ENCODE data around the gene SLC31A1. TPM values are rescaled to one million over a fixed set of nuclear protein-coding genes. Genes with fewer than 3 reads are reported as not detected.

The SLC31A1 gene
- total RNA-seq, 4 donors from 2014 or later, result 2.9 to 5.6 (median 4.3) TPM

DNA sequence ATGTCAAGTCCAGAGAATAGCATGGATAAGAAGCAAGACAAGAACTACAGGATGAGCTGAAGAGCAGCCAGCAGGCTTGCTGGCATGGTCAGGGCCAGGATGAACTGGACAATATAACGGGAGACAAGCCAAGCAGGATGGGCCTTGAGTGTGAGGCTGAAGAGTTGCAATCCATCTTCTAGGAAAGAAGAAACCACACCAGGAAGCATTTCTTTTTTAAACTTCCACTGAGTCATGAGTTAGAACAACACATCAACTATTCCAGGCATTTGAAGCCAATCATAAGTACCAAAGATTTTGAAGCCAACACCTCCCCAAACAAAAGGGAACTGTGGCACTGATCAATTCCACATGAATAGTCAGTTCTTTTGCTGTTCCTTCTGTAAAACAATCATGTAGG is 43.3 kb upstream of the SLC31A1 start:
- TF ChIP-seq POLR2A (IDR thresholded peaks at IDR 0.05) (no peak), CTCF (IDR thresholded peaks at IDR 0.05 in 4 of 5, conservative IDR thresholded peaks at IDR 0.05 in 1 of 5) (no peak)
- ATAC-seq (no peak), DNase-seq (no peak)
- no peaks in the 10 kb centered on the region for H3K9me3 ChIP-seq
- intact Hi-C loops (cut with DNase I; ENCODE audit: low total_unique reads), result no loop called here
- peaks cover 0 to 91% of the 10 kb centered on the region in 2 donors for H3K36me3 ChIP-seq
- H3K27me3 ChIP-seq, result no peaks in the 10 kb centered on the region
- no peak overlapping the region for H3K4me3 ChIP-seq
- in situ Hi-C loops (cut with MboI; ENCODE audit: low sequenced_read_pairs in 4 of 4), result no loop called here
- H3K4me1 ChIP-seq, result no peaks in the 10 kb centered on the region
- no peak overlapping the region for H3K27ac ChIP-seq

DNA sequence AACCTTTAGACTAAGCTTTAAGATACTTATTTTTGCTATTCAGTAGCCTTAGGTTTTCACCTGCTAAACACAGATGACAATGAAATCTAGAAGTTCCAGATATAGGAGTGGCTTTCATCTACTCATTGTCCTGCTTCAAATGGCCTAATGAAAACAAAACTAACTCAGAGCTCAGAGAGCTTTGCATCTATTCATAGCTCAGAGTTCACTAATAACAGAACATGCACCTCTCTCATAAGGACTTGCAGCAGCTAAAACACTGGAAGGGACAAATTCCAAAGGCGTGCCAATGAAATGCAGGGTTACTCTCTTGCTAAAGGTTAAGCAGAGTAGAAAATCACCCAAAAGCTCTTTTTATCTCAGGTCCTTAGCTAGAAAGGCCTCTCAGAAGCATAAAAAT is 41.5 kb upstream of the SLC31A1 start:
- ATAC-seq, result no peak

GRCh38 chr9:113181165-113181564 is 40.2 kb upstream of the SLC31A1 start:
- no peak for DNase-seq
- ATAC-seq, result no peak
- Histone ChIP-seq H3K27me3 (no peaks in the 10 kb centered on the region), H3K4me3 (no peak overlapping the region), H3K4me1 (no peaks in the 10 kb centered on the region), H3K27ac (no peak overlapping the region), H3K36me3 (peaks cover 0 to 95% of the 10 kb centered on the region in 2 donors), H3K9me3 (no peaks in the 10 kb centered on the region)
- in situ Hi-C loops (cut with MboI; ENCODE audit: low sequenced_read_pairs in 4 of 4), result no loop called here
- intact Hi-C loops (cut with DNase I; ENCODE audit: low total_unique reads), result loop anchor here (5.0 kb wide), 1 partner anchor 751 kb away; no protein-coding TSS in a partner anchor
- TF ChIP-seq POLR2A (IDR thresholded peaks at IDR 0.05) (no peak), CTCF (IDR thresholded peaks at IDR 0.05 in 4 of 5, conservative IDR thresholded peaks at IDR 0.05 in 1 of 5) (no peak)

More for the DNA sequence above, 41.5 kb upstream of the SLC31A1 start:
- no peak overlapping the region for H3K27ac ChIP-seq
- in situ Hi-C loops (cut with MboI; ENCODE audit: low sequenced_read_pairs in 4 of 4) (no loop called here), intact Hi-C loops (cut with DNase I; ENCODE audit: low total_unique reads) (loop anchor here (5.0 kb wide), 1 partner anchor 752 kb away; no protein-coding TSS in a partner anchor)
- H3K4me3 ChIP-seq, result no peak overlapping the region
- H3K9me3 ChIP-seq, result no peaks in the 10 kb centered on the region
- H3K4me1 ChIP-seq, result no peaks in the 10 kb centered on the region
- no peak for DNase-seq
- H3K36me3 ChIP-seq, result peaks cover 0 to 94% of the 10 kb centered on the region in 2 donors
- TF ChIP-seq CTCF (IDR thresholded peaks at IDR 0.05 in 4 of 5, conservative IDR thresholded peaks at IDR 0.05 in 1 of 5) (no peak), POLR2A (IDR thresholded peaks at IDR 0.05) (no peak)
- no peaks in the 10 kb centered on the region for H3K27me3 ChIP-seq

DNA sequence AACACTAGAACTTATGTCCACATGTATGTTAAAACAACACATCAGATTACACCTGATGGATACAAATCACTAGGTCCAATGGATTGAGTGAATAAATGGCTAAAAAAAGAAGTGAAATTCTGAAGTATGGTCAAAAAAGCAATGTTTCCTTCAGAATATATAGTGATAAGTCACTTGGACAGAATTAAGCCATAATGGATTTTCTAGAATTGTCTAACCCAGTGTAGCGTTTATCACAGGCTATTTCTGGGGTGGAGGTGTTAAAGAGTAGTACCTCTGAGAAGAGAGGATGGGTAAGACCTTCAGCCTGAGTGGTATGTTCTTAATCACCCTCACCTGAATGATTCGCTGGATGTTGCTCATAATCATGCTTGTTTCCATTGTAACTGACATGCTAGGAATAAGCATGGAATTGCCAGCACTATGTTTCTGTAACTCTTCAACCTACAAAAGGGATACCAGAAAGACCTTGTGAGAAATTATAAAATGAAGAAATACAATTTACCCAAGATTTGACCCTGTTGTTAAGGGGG is 37.3 kb upstream of the SLC31A1 start:
- Histone ChIP-seq H3K27me3 (no peaks in the 10 kb centered on the region), H3K27ac (no peak overlapping the region), H3K36me3 (peaks cover 2 to 92% of the 10 kb centered on the region in 2 donors), H3K9me3 (no peaks in the 10 kb centered on the region), H3K4me3 (no peak overlapping the region), H3K4me1 (no peaks in the 10 kb centered on the region)
- in situ Hi-C loops (cut with MboI; ENCODE audit: low sequenced_read_pairs in 4 of 4), result no loop called here
- intact Hi-C loops (cut with DNase I; ENCODE audit: low total_unique reads), result loop anchor here (5.0 kb wide), 1 partner anchor 748 kb away; no protein-coding TSS in a partner anchor
- TF ChIP-seq CTCF (IDR thresholded peaks at IDR 0.05 in 4 of 5, conservative IDR thresholded peaks at IDR 0.05 in 1 of 5) (no peak), POLR2A (IDR thresholded peaks at IDR 0.05) (no peak)
- ATAC-seq (no peak), DNase-seq (no peak)

- peaks cover 2 to 87% of the 10 kb centered on the region in 2 donors for H3K36me3 ChIP-seq
- intact Hi-C loops (cut with DNase I; ENCODE audit: low total_unique reads), result loop anchor here (5.0 kb wide), 1 partner anchor 748 kb away; no protein-coding TSS in a partner anchor
- no peak overlapping the region for H3K4me3 ChIP-seq
- no peak for DNase-seq
- H3K27me3 ChIP-seq, result no peaks in the 10 kb centered on the region
- H3K27ac ChIP-seq, result no peak overlapping the region
- TF ChIP-seq POLR2A (IDR thresholded peaks at IDR 0.05) (no peak), CTCF (IDR thresholded peaks at IDR 0.05 in 4 of 5, conservative IDR thresholded peaks at IDR 0.05 in 1 of 5) (no peak)
- in situ Hi-C loops (cut with MboI; ENCODE audit: low sequenced_read_pairs in 4 of 4), result no loop called here
- H3K9me3 ChIP-seq, result no peaks in the 10 kb centered on the region
- no peaks in the 10 kb centered on the region for H3K4me1 ChIP-seq
- no peak for ATAC-seq
Measured at GRCh38 chr9:113184539-113184938, 36.8 kb upstream of the SLC31A1 start.
